ENCODE data around the gene HESX1. TPM values are rescaled to one million over a fixed set of nuclear protein-coding genes. Genes with fewer than 3 reads are reported as not detected.

The HESX1 gene
- total RNA-seq, 1 donor from 2014 or later, result not detected

DNA sequence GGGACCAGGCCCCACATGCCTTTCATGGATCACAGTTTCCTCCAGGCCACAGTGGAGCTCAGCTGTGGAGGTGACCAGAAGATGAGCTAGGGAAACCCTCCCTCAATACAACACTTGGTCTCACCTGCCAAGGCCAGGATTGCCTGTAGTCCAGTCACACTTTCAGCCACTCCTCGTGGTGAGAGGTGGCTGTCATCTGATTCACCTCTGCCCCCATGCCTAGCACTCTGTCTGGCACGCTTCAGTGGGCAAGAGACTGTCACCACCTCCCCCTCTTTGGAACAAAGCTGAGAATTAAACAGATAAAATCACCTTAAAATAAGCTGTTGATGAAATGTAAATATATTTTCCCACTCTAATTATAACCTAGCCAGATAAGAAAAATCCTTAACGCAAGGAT lies 30.7 kb downstream of the HESX1 start:
- no peak for FAIRE-seq
- no peak for DNase-seq (ENCODE audit: low spot score in 2 of 2)

DNA sequence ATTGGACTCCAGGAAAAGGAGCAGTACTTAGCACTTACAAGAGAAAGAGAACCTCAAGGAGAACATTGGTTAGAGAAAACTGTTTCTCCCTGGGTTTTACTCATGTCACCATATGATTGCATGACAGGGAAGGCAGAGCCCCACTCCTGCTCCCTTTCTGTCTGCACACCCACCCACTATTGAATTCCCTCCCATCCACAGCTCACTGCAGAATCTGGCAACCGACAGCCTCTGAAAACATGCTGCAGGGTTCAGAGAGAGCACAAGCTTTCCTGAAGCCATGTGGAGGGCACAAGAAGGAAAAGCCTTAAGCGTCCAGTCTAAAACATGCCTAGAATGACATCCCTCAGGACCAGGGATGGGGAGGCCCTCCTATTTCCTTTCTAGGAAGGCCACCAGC lies 31.6 kb downstream of the HESX1 start:
- no peak for FAIRE-seq
- no peak for DNase-seq (ENCODE audit: low spot score in 2 of 2)

DNA sequence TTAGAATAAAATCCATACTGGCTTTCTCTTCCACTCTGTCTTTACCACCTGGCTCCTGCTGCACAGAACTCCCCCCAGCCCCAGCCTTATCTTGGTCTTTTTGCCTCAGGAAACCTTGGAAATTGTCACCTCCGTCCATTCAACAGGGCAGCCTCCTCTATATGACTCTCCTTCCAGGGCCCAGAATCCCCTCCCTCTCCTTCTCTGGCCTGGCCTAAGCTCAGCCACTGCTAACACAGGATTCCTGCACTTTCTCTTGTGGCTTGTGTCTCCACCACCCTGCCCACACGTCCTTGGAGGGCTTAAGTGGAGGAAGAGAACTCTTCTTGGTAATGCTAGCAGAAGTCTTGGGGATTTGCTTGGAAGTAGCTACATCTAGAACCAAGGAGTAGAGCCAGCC lies 33.1 kb downstream of the HESX1 start:
- FAIRE-seq (no peak), DNase-seq (ENCODE audit: low spot score in 2 of 2) (no peak)

DNA sequence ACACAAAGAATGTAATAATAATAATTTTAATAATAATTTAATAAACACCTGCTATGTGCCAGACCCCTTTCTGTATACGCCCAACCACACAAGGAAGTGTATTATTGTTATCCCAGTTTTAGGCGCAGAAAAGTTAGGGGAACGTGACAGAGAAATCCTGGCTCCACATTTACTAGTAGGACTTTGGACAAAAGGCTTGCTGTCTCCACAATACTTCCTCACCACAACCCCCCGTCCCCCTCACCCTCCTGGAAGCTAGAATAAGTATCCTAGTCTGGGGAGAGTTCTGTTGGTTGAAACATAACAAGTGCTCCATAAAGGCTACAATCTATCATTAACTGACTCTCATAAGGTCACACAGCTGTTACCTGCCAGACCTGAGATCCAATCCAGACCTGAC lies 34.1 kb downstream of the HESX1 start:
- FAIRE-seq (no peak), DNase-seq (ENCODE audit: low spot score in 2 of 2) (no peak)

DNA sequence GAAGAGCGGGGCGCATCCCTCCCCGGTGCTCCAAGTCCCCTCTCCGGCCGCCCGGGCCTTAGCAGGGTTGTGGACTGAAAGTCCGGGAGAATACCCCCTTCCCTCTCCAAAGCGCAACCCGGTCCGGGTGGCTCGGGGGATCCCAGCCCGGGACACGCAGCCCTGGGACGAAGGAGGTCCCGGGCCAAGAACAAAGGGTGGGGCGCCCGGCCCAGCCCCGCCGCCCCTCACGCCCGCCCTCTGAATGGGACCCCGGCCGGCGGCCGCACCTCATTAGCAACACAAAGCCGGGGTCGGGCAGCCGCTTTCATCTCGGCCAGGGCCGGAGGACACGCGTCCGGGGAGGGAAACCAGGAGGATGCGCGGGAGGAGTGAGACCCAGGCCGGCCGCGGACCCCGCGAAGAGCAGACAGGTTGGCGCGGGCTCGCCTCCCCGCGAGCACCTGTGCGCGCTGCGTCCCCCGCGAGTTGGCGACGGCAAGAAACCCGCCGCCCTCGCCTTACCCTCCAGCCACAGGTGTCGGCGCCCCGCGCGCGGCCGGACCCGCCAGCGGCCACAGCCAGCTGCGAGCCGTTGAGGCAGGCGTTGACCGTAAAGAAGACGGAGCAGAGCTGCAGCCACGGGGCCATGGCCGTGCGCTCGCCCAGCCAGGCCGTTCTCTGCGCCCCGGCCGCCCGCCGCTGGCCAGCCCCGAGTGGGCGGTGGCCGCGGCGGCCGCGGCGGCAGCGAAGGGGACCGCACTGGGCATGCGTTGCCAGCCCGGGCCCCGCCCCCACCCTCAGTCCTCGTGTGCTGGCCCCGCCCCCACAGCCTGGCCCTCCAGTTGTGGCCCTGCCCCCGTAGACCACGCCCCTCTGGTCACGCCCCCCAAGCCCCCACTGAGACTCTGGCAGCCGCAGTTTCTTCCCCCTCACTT lies 34.9 kb downstream of the HESX1 start, which contains the start of gene IL17RD:
Gene IL17RD (minus strand): TSS at position 697 of the 917 bp plus-strand sequence. CDS start 67 bp downstream, at position 630.
- FAIRE-seq, result no peak

DNA sequence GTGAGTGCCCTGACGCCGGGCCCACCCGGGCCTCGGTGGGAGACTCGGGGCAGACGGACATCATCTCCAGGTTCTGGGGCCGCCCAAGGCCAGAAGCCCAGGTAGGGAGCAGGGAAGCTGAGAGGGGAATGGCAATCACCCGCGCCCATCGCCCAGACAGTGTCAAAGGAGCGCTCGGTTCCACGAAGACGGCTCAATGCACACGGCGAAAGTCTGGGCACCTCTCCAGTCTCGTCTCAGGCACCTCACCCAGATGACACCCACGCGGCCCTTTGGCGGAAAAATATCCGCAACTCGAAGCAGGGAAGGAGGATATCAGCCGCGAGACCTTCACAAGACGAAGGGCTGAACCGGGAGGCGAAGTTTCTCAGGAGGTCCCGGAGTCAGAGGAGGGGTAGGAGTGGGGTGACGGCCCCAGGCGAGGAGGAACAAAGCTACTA lies 35.5 kb downstream of the HESX1 start:
- no peak for DNase-seq (ENCODE audit: low spot score in 2 of 2)
- no peak for FAIRE-seq

More for the DNA sequence above, 34.9 kb downstream of the HESX1 start, which contains the start of gene IL17RD:
- DNase-seq (ENCODE audit: low spot score in 2 of 2), result peak; percentile 81 to 87

DNA sequence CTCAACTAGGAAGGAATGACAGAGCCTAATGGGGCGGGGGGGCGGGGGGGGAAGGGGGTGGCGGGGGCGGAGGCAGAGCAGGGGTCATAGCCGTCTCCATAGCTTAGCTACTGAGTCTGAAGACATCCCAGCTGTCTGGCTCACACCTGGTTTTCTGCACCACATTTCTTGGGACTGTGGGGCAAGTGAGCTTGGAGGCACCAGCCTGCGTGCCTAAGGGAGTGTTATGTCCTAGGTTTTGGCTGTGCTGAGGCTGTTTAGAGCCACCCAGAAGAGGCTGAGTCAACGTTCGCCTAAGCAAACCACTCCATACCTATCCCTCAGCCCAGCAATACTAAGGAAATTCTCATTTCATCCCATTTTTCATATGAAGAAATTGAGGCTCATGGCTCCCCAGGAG lies 36.0 kb downstream of the HESX1 start:
- no peak for FAIRE-seq
- no peak for DNase-seq (ENCODE audit: low spot score in 2 of 2)

DNA sequence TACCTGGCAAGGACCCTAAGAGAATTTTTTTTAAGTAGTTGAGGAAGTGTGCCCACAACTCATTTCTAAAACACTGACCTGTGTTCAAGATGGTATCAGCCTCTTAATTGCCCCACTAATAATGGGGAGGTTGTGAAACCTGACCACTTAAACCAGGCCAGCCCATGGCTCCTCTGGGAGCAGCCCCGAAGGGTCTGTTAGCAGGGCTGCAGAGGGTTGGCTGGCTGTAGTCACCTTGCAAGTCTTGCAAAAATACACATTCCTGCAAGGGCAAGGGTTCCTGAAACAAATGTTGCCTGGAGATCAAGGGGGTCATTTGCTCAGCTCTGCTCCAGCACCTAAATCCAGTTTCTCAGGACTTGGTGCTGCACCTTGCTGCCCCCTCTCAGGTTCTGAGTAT lies 37.9 kb downstream of the HESX1 start:
- FAIRE-seq (no peak), DNase-seq (ENCODE audit: low spot score in 2 of 2) (no peak)

DNA sequence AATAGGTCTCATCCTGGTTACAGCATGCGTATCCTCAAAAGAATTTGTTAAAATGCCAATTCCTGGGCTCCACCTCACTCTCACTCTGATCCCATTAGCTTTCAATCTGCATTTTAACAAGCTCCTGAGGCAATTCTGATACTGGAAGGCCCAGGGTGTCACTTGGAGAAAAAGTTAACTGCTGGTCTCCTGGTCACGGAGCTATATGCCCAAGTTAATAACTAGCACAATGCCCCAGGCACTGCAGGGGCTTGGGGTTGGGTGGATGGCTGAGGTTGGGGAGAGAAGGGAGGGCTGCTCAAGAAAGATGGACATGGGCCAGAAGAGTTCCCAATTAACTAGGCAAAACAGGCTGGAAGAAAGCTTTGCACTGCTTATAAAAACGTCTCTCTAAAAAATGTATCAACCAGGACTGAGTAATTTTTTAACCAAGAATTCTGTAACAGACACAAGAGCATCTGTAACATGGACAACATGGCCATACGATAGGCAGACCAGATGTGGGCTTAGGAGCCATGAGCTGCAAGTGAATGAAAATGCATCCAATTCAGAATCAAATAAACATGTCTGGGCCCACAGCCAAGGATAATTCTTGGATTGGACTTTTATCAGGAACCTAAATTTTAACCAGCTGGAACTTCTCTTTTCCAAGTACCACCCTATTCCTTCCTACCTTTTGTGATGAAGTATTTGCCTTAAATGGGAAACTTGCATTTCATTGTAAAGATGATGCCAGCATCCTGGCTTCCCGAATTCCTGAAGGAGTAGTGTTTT lies 38.8 kb downstream of the HESX1 start:
- FAIRE-seq, result no peak
- no peak for DNase-seq (ENCODE audit: low spot score in 2 of 2)

DNA sequence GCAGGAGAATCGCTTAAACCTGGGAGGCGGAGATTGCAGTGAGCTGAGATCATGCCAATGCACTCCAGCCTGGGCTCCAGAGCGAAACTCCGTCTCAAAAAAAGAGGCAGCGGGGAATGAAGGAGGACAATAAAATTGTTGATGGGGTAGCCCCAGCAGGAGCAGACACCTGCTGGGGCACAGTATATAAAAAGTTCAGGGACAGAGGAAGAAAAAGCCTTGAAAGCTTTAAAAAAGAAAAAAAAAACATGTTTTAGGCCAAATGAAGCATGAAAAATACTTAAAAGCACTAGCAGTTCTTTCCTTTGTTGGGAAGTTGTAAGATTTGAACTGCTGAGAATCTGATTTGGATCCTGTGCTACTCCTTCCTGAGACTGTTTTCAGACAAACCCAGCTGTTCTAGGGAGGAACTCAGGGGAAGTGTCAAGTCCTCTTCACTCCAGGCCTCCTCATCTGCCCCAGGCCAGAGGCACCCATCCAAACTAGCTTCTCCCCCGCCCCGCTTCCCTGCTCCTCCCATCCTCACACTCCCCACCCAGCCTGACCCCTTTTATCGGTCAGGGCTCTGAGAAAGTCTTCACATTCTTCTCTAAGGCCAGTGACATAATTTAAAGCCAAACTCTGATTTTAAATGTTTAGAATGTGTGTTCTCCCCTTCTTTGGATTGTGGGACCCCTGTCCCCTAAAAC lies 39.6 kb downstream of the HESX1 start:
- FAIRE-seq (no peak), DNase-seq (ENCODE audit: low spot score in 2 of 2) (no peak)

DNA sequence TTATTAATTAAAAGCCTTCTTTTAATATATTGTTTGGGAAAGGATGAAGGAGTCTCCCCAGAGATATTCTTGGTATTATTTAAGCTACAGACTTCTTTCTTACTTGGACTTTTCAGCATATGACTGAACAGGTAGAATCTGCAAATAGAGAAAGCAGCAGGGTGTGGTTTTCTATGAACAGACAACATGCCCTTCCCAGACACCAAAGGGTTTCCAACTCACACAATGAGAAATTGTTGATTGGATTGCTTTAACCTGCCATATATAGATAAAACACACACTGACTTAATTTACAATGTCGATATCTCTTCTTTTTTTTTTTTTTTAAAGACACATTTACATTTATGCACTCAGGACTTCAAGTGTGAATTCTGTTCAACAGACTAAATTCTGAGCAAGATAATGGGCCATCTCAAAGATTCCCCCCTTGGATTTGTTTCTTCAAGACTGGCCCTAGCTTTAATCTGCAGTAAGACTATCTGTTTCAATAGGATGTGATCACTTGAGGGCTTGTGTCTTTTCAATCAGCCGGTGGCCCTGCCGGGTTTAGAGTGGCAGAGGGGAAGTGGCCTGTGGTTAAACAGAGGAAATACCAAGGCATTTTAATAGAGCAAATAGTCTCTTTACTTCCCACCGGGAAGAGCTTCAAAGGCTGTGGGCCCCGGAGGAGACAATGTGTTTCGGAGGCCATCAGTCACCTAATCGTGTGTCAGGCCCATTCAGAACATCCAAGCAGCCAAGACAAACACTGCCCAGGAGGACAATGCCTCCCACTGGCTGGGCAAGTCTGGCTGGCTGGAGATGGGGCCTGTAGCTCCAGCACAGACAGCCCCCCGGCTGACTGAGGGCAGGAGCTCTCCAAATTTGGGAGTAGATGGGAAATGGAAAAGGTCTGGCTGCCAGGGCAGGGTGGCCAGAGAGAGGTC lies 40.7 kb downstream of the HESX1 start:
- DNase-seq (ENCODE audit: low spot score in 2 of 2) (no peak), FAIRE-seq (no peak)

DNA sequence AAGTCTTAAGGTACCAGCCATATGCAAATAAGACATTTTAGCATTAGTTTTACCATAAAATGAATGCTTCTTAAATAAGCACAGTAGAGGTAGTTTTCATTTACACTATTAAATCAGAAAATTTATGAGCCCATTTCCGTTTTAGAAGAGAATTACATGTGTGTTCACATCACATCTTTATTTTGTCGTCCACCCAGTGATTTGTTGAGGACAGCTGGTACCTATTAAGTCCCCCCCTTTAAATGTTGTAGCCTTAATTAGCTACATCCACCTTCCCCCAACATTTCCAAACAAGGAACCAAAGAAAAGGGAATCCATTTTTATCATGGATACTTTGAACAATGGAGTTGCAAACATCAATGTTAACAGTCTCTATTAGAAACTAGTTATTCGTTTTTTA lies 41.5 kb downstream of the HESX1 start:
- FAIRE-seq (no peak), DNase-seq (ENCODE audit: low spot score in 2 of 2) (no peak)

DNA sequence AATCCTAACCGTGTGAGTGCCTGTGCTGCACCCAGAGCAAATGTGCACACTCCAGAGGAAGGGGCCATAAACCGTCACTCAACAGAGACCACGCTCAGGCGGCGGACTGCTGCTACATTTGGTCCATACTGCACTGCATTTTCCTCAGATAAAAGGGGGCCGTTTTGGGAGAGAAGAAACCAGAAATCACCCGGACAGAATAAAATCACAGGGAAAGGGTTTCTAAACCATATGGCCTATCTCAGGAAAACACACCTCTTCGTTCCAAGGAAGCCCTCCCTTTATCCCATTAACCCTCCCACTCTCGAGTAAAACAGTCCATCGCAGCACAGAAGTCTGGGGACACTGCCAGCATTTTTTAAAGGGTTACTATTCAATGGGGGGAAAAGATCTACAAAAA lies 42.2 kb downstream of the HESX1 start:
- FAIRE-seq, result no peak
- no peak for DNase-seq (ENCODE audit: low spot score in 2 of 2)

DNA sequence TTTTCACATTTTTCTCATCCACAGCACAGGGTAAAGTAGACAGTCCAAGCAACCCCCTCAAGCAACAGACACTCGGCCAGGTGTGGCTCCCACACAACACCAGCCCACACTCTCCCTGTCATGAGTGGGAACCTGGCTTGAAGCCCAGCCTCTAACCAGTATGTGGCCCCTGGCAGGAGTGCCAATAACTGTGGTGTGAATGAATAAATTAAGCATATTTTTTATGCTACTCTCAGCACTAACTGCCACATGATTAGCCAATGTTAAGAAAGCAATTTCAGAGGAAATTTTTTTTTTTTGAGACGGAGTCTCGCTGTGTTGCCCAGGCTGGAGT lies 44.5 kb downstream of the HESX1 start:
- no peak for DNase-seq (ENCODE audit: low spot score in 2 of 2)
- no peak for FAIRE-seq

DNA sequence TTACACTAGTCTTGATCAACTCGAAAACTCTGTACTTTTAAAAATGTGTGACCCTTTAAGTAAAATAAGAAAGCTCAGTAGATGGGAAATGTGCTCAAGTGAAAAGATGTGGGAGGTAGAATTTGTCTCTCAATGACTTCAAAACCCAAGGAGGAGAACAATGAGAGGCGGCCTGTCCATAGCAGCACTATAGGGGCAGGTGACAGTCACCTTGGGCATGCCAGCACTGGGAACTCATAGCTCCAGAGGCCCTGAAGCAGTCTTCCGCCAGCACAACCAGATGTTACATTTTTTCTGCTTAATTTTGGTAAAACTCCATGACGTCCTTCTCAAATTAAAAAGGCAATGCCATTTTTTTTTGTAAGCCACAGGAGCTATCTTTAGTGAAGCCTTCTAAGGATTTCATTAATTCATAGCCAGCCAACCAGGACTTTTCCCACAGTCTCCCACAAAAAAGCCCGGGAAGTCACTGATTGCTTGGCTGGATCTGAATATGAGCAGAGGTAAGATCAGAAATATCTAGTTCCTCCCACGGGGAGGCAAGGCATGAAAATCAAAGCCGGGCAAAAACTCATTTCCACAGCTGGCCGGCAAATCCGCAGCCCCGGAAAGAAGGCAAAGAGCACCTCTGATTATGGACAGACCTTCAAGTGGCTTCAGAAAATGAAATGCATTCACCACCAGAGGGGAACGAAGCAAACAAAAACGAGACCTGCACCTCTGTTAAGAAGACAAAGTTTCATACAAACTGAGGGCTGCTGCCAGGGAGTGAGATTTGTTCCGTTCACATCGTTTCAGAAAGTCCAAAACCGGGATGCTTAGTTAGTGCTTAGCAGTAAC lies 45.1 kb downstream of the HESX1 start:
- FAIRE-seq (no peak), DNase-seq (ENCODE audit: low spot score in 2 of 2) (no peak)

DNA sequence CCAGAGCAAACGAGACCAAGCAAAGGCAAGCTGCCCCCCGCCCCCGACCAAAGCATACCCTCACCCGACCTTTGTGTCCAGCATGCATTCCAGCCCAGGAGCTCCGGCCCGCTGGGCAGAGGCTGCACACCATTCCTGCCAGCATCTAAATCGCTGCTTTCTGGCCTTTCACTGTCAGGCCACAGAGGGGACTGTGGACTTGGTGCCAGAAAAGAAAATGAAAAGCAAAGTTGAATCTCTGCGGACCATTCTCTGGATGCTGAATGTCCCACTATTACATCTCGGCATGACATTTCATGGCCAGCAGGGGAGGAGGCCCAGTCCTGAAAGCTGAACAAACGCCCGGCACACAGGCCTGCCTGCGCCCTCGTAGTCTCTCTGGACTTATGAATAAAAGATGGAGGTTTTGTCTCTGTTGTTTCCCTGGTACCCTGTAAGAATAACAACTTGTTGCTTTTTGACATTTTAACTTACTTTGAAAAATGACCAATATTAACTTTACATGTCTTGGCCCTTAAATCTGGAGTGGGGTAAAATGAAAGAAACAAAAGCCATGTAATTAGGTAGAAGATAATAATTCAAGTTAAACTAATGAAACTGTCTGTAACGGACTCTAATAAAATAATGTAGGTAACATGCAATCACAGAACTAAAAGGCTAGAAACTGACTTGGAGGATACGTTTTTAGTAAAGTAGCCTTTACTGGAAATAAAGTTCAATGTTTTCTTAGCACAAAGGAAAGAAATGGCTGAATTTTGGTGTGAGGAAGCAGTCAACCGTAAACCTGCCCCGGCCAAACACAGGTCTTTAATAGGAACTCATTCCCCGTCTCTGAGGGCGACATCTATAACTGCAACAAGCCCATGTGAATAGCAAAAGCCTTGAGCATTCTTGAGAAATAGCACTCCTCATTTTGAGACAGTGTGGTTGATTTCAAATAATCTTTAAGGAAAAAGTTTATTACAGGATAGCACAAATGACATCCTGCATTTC lies 47.3 kb downstream of the HESX1 start:
- DNase-seq (ENCODE audit: low spot score in 2 of 2) (no peak), FAIRE-seq (no peak)

DNA sequence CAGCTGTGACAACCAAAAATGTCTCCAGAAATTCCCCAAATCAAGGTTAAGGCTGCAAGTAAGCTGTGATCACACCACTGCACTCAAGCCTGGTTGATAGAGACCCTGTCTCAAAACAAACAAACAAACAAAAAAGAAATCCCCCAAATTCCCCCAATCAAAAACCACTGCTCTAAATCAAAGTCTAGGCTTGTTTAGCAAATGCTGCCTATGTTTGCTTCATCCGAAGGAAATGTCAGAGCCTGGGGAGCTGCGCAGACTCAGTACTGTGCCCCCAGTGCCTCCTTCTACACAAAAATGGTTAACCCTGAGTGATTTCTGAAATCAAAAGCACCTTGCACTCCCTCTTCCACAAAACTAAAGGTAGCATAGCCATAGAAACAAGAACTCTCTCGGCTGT lies 48.0 kb downstream of the HESX1 start:
- DNase-seq (ENCODE audit: low spot score in 2 of 2) (no peak), FAIRE-seq (no peak)

DNA sequence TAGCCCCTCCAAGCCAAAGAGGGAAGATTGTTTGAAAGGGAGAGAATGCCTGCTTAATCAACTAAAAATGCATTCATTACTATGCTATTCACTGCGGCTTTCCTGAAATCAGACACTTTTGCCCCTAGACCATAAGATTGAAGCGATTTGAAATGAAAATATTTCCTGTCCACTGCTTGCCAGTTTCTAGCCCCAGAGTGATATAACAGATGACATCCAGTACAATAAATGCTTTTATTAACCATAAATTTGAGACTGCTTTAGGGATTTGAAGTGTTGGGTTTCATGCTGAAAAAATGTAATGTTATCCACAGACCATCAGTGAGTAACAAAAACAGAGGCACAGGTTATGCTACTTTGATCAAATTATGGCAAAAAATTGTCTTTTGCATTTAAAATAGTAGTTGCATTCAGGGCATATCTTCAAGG lies 48.7 kb downstream of the HESX1 start:
- FAIRE-seq (no peak), DNase-seq (ENCODE audit: low spot score in 2 of 2) (no peak)

All from frontal cortex (tissue), 4 donors.